H9 (cell line): ENCODE data around the gene TBC1D20. TPM values are rescaled to one million over a fixed set of nuclear protein-coding genes. Genes with fewer than 3 reads are reported as not detected.

Source experiments
- DNase-seq: peaks from one replicate; pipeline ENCODE4 v3.0.0-alpha.2; 2017
- H2AFZ ChIP-seq: one replicate; pipeline ENCODE4 v1.6.1; 2013; ENCODE audit warnings: mild to moderate bottlenecking, low read length, control low read depth, moderate library complexity
- H2AK5ac ChIP-seq: 2 replicates; pipeline ENCODE4 v1.6.1; 2013; ENCODE audit warnings: low read length, control low read depth, mixed read lengths; ENCODE audit not compliant: insufficient read length
- H2BK120ac ChIP-seq: one replicate; pipeline ENCODE4 v1.6.1; 2013; ENCODE audit warnings: low read depth, mild to moderate bottlenecking, low read length, control low read depth, inconsistent platforms; ENCODE audit not compliant: poor library complexity, severe bottlenecking
- H2BK12ac ChIP-seq: 2 replicates; pipeline ENCODE4 v1.6.1; 2013; ENCODE audit warnings: low read length, control low read depth, mixed read lengths, low read depth; ENCODE audit not compliant: insufficient read length
- H2BK15ac ChIP-seq: 2 replicates; pipeline ENCODE4 v1.6.1; 2013; ENCODE audit warnings: low read depth, low read length, control low read depth
- H2BK20ac ChIP-seq: one replicate; pipeline ENCODE4 v1.6.1; 2013; ENCODE audit warnings: low read depth, mild to moderate bottlenecking, low read length, control low read depth, inconsistent platforms; ENCODE audit not compliant: poor library complexity, severe bottlenecking
- H2BK5ac ChIP-seq: 2 replicates; pipeline ENCODE4 v1.6.1; 2013; ENCODE audit warnings: low read length, control low read depth, mixed read lengths; ENCODE audit not compliant: insufficient read length
- H3K14ac ChIP-seq: 2 replicates; pipeline ENCODE4 v1.6.1; 2013; ENCODE audit warnings: low read length, control low read depth; ENCODE audit not compliant: insufficient read depth
- H3K18ac ChIP-seq: 2 replicates; pipeline ENCODE4 v1.6.1; 2013; ENCODE audit warnings: low read depth, mild to moderate bottlenecking, mixed read lengths, low read length, control low read depth; ENCODE audit not compliant: insufficient read length
- H3K23ac ChIP-seq: 2 replicates; pipeline ENCODE4 v1.6.1; 2013; ENCODE audit warnings: low read length, control low read depth, mixed read lengths, low read depth; ENCODE audit not compliant: insufficient read length
- H3K23me2 ChIP-seq: 2 replicates; pipeline ENCODE4 v1.6.1; 2013; ENCODE audit warnings: low read depth, mild to moderate bottlenecking, mixed read lengths, low read length, control low read depth; ENCODE audit not compliant: insufficient read length, poor library complexity, severe bottlenecking
- H3K27ac ChIP-seq: 2 replicates; pipeline ENCODE4 v1.5.1; 2013; ENCODE audit warnings: low read length, control low read depth, mixed read lengths, low read depth; ENCODE audit not compliant: insufficient read length
- H3K27me3 ChIP-seq: 2 replicates; pipeline ENCODE4 v1.6.1; 2013; ENCODE audit warnings: low read length, control low read depth, inconsistent platforms; ENCODE audit not compliant: insufficient read depth
- H3K4ac ChIP-seq: 2 replicates; pipeline ENCODE4 v1.6.1; 2013; ENCODE audit warnings: low read depth, mild to moderate bottlenecking, control low read depth, inconsistent platforms, low read length, moderate library complexity
- H3K4me1 ChIP-seq: 2 replicates; pipeline ENCODE4 v1.6.1; 2013; ENCODE audit warnings: low read length, control low read depth, inconsistent platforms; ENCODE audit not compliant: insufficient read depth
- H3K4me2 ChIP-seq: 2 replicates; pipeline ENCODE4 v1.6.1; 2013; ENCODE audit warnings: low read length, control low read depth, mixed read lengths; ENCODE audit not compliant: insufficient read length, insufficient read depth
- H3K56ac ChIP-seq: 2 replicates; pipeline ENCODE4 v1.6.1; 2013; ENCODE audit warnings: low read depth, mild to moderate bottlenecking, mixed read lengths, low read length, control low read depth; ENCODE audit not compliant: insufficient read length
- H3K79me1 ChIP-seq: 2 replicates; pipeline ENCODE4 v1.6.1; 2013; ENCODE audit warnings: low read depth, mild to moderate bottlenecking, moderate library complexity, low read length, control low read depth, inconsistent platforms; ENCODE audit not compliant: insufficient read depth, poor library complexity, severe bottlenecking
- H3K79me2 ChIP-seq: 2 replicates; pipeline ENCODE4 v1.6.1; 2013; ENCODE audit warnings: low read length, control low read depth, inconsistent platforms; ENCODE audit not compliant: insufficient read depth
- H3K9ac ChIP-seq: 2 replicates; pipeline ENCODE4 v1.6.1; 2013; ENCODE audit warnings: low read length, control low read depth, mixed read lengths; ENCODE audit not compliant: insufficient read length; ENCODE audit errors: extremely low read depth
- H3K9me3 ChIP-seq: one replicate; pipeline ENCODE4 v1.6.1; 2013; ENCODE audit warnings: low read depth, low read length, inconsistent platforms; ENCODE audit not compliant: control insufficient read depth
- H3T11ph ChIP-seq: one replicate; pipeline ENCODE4 v1.6.1; 2013; ENCODE audit warnings: mild to moderate bottlenecking, low read length, control low read depth, inconsistent platforms
- H4K20me1 ChIP-seq: one replicate; pipeline ENCODE4 v1.6.1; 2013; ENCODE audit not compliant: control insufficient read depth, insufficient read length, insufficient read depth
- H4K5ac ChIP-seq: 2 replicates; pipeline ENCODE4 v1.6.1; 2013; ENCODE audit warnings: low read depth, mild to moderate bottlenecking, mixed read lengths, low read length, control low read depth; ENCODE audit not compliant: insufficient read length
- H4K8ac ChIP-seq: replicated peaks from 2 replicates; pipeline ENCODE4 v1.6.1; 2013; ENCODE audit warnings: low read length, control low read depth, mixed read lengths, low read depth; ENCODE audit not compliant: insufficient read length
- H4K91ac ChIP-seq: 2 replicates; pipeline ENCODE4 v1.6.1; 2013; ENCODE audit warnings: low read depth, mild to moderate bottlenecking, moderate library complexity, mixed read lengths, low read length, control low read depth; ENCODE audit not compliant: insufficient read length
- H3K27ac Mint-ChIP-seq, 3 experiments: 2 replicates in 2 of 3; 3 replicates in 1 of 3; pipeline ENCODE4 v1.8.0; 2020 to 2021; ENCODE audit warnings: mixed read lengths in 3 of 3, mild to moderate bottlenecking in 1 of 3, moderate library complexity in 1 of 3
- H3K27me3 Mint-ChIP-seq: 2 replicates; pipeline ENCODE4 v1.8.0; 2021; ENCODE audit warnings: low read depth, mild to moderate bottlenecking, moderate library complexity, mixed read lengths
- H3K36me3 Mint-ChIP-seq, 3 experiments: 2 replicates in 2 of 3; 3 replicates in 1 of 3; pipeline ENCODE4 v1.8.0; 2020 to 2021; ENCODE audit warnings: low read depth in 3 of 3, mixed read lengths in 3 of 3; ENCODE audit not compliant: insufficient read depth in 1 of 3
- H3K4me1 Mint-ChIP-seq, 2 experiments: 2 replicates each; pipeline ENCODE4 v1.8.0; 2020; ENCODE audit warnings: mixed read lengths in 2 of 2
- H3K4me3 Mint-ChIP-seq, 2 experiments: 2 replicates in 1 of 2; 3 replicates in 1 of 2; pipeline ENCODE4 v1.8.0; 2020 to 2021; ENCODE audit warnings: mild to moderate bottlenecking in 2 of 2, mixed read lengths in 2 of 2, moderate library complexity in 1 of 2
- H3K9me3 Mint-ChIP-seq, 2 experiments: 2 replicates in 1 of 2; 3 replicates in 1 of 2; pipeline ENCODE4 v1.8.0; 2020; ENCODE audit warnings: mild to moderate bottlenecking in 2 of 2, mixed read lengths in 2 of 2, moderate library complexity in 1 of 2
- CTCF ChIP-seq: fragments of 200-600 bp; sonication (generic); conservative IDR thresholded peaks from 3 replicates; pipeline ENCODE4 v1.8.0; 2021; ENCODE audit warnings: antibody characterized with exemption, mild to moderate bottlenecking
- WGBS: extraction: QIAGEN DNeasy Blood & Tissue Kit; methylation state at CpG from one replicate; pipeline ENCODE4 v1.1.7; 2013; ENCODE audit warnings: missing lambda C conversion rate, low lambda C conversion rate, mixed read lengths; ENCODE audit not compliant: insufficient read length; ENCODE audit errors: extremely low coverage; 5-methylcytosine and 5-hydroxymethylcytosine counted together
- total RNA-seq: library from RNA; stranded (reverse); gene quantifications from 2 replicates; pipeline ENCODE4 v1.2.1, GENCODE V29; 2021

The TBC1D20 gene
- total RNA-seq, 1 experiment from 2014 or later, result 17.9 TPM

DNA sequence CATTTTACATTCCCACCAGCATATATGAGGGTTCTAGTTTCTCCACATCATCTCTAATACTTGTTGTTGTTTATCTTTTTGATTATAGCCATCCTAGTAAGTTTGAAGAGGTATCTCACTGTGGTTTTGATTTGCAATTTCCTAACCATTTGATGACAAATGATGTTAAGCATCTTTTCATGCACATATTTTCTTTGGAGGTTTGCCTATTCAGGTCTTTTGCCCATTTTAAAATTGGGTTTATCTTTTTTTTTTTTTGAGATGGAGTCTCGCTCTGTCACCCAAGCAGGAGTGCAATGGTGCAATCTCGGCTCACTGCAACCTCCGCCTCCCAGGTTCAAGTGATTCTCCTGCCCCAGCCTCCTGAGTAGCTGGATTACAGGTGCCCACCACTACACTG lies 50.3 kb downstream of the TBC1D20 start:
- H3K36me3 Mint-ChIP-seq, result peaks cover 36 to 55% (median 37%) of the 10 kb centered on the region in 3 experiments
- Histone ChIP-seq H3K4me2 (no peak overlapping the region), H2AK5ac (no peak overlapping the region), H3K4me1 (0 out of 2 replicates have a peak, but pooled peaks cover 2% of the 10 kb centered on the region), H2AFZ (no peak overlapping the region), H4K5ac (no peak overlapping the region), H3K9me3 (no peaks in the 10 kb centered on the region), H4K20me1 (no peaks in the 10 kb centered on the region), H4K91ac (no peak overlapping the region), H3K14ac (no peak overlapping the region), H3T11ph (no peak overlapping the region), H2BK5ac (no peak overlapping the region), H3K79me2 (peaks cover 5% of the 10 kb centered on the region; the same call in 1 of the 2 replicates), H3K4ac (no peak overlapping the region), H2BK15ac (no peak overlapping the region), H3K9ac (no peak overlapping the region), H3K79me1 (peaks cover 2% of the 10 kb centered on the region), H2BK120ac (no peak overlapping the region), H3K23me2 (no peaks in the 10 kb centered on the region), H3K18ac (no peak overlapping the region), H2BK20ac (no peak overlapping the region), H3K56ac (no peak overlapping the region), H4K8ac (no peak overlapping the region), H2BK12ac (no peak overlapping the region), H3K23ac (no peak overlapping the region), H3K27ac (no peak overlapping the region), H3K27me3 (no peaks in the 10 kb centered on the region)
- no peaks in the 10 kb centered on the region for H3K27me3 Mint-ChIP-seq
- no peak overlapping the region for H3K4me3 Mint-ChIP-seq
- H3K4me1 Mint-ChIP-seq, result peaks cover 14 to 15% of the 10 kb centered on the region in 2 experiments
- H3K9me3 Mint-ChIP-seq, result peaks cover 0 to 7% of the 10 kb centered on the region in 2 experiments; a peak in 1 of 5 replicates
- no peak for TF ChIP-seq CTCF
- no peak overlapping the region for H3K27ac Mint-ChIP-seq
- no peak for DNase-seq
- no CpG with 5 or more reads among the region's 3 CpGs for WGBS
